Measurements from ENCODE around the gene MINDY4. TPM values are rescaled to one million over a fixed set of nuclear protein-coding genes. Genes with fewer than 3 reads are reported as not detected.
A peak's percentile ranks its signal among the peaks of the same experiment; 100 is the strongest.

MINDY4 gene
- total RNA-seq, 1 donor: 13.2 TPM

DNA sequence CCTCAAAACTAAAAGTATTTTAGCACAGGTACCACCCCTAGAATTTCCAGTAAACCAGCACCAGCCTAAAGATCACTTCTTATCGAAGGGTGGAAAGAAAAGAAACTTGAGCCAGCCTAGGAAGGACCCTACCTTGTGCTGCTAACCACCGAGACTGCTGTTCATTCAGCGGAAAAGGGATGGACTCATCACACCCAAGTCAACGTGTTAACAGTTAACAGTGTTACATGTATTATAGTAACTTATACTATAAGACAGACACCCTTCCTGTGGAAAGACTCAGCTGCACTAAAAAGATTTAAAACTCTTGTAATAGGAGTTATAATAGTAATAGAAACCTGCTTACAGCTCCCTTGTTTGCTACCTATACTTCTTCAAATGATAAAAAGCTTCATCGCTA is 39.8 kb downstream of the MINDY4 start:
- DNase-seq (ENCODE audit: low read depth): no peak
- TF ChIP-seq, protein P1, sequence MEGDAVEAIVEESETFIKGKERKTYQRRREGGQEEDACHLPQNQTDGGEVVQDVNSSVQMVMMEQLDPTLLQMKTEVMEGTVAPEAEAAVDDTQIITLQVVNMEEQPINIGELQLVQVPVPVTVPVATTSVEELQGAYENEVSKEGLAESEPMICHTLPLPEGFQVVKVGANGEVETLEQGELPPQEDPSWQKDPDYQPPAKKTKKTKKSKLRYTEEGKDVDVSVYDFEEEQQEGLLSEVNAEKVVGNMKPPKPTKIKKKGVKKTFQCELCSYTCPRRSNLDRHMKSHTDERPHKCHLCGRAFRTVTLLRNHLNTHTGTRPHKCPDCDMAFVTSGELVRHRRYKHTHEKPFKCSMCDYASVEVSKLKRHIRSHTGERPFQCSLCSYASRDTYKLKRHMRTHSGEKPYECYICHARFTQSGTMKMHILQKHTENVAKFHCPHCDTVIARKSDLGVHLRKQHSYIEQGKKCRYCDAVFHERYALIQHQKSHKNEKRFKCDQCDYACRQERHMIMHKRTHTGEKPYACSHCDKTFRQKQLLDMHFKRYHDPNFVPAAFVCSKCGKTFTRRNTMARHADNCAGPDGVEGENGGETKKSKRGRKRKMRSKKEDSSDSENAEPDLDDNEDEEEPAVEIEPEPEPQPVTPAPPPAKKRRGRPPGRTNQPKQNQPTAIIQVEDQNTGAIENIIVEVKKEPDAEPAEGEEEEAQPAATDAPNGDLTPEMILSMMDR (IDR thresholded peaks at IDR 0.05; ENCODE audit: insufficient read depth, low read length): no peak
- no peak overlapping the region for H3K4me3 ChIP-seq (ENCODE audit: low read depth, low read length)

DNA sequence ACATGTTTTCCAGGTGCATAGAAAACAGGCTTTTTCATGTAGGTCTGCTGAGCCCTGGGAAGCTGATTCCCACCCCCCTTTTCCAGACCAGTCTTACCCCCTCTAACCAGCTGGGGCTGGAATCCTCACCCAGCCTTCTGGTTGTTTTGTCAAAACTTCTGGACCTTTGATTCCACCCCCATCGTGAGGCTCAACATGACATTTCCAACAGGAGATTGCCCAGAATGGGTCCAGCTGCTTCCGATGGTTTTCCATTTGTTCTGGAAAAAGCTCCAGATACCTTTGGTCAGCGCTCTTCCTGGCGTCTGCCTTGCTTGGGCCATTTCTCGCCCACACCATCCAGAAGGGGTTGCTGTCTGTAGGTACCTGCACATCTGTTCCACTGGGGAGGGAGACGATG is 41.5 kb downstream of the MINDY4 start:
- TF ChIP-seq, protein P1 (IDR thresholded peaks at IDR 0.05; ENCODE audit: insufficient read depth, low read length): no peak
- DNase-seq (ENCODE audit: low read depth): no peak
- no peak overlapping the region for H3K4me3 ChIP-seq (ENCODE audit: low read depth, low read length)

DNA sequence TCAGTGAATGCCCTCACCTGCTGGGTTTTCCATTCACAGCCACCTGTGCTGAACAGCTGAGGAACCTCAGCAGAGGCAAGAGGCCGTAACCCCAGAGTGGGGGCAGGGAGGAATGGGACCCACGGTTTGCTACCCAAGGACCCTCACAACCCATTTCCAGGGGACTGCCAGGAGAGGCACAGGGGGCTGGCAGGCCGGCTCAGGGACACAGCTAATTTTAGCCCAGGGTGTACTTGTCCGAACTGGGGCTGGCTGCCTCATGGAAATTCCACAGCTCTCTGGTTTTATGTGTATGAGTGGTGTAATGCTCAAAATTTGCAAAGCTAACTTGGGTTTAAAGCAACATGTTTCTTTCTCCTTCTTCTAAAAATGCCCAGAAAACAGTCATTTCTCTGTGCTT is 42.2 kb downstream of the MINDY4 start:
- TF ChIP-seq, protein P1 (IDR thresholded peaks at IDR 0.05; ENCODE audit: insufficient read depth, low read length): no peak
- H3K4me3 ChIP-seq (ENCODE audit: low read depth, low read length): no peak overlapping the region
- DNase-seq (ENCODE audit: low read depth): no peak

DNA sequence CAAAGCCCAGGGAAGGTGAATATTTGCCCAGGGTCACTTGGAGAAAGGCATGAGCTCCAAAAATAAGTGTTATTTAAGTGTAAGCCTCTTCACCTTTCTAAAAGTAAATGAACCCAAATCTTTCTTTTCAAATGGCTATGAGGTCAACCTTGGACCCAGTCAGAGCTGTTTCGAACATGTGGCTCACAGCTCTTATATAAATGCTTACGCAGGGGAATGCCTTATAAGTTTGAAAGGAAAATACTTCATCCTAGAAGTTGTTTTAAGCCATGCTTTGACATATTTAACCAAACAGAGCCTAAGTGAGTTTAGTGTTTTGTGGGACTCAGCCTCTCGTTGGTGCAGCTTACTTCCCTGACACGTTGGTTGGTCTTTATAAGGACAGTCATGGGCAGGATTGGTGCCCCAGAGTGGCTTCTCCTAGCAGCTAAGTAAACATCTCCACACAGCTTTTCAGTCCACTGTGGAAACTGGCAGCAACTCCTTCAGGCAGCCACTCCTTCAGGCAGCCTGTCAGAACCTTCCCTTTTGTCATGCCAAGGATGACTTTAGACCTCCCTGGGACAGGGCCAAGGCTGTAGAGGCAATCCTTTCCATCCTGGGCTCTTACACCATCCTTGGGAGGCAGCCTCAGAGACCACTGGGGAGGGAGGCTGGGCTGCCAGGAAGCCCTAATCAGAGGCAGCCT is 43.6 kb downstream of the MINDY4 start:
- DNase-seq (ENCODE audit: low read depth): peak; percentile 50

DNA sequence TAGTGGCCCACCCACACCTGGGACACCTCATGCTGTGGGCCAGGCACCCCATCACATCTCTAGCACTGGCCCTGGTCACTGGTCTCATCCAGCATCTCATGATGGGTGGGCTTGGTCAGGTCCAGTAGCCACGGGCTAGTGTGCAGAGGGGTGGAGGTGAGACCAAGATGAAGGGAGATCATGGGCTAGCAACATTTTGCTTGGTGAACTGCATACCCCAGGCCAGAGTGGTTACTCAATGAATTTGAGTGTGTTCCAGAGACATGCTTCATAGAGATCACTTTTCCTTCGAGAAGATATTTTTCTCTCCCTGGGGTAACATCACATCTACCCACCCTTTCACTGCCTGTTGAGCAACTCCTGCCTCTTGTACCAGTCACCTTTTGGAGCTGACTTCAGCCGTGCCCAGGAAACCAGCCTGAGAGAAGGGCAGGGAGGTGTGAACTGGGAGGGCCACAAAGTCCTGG is 44.2 kb downstream of the MINDY4 start:
- TF ChIP-seq, protein P1 (IDR thresholded peaks at IDR 0.05; ENCODE audit: insufficient read depth, low read length): no peak
- no peak overlapping the region for H3K4me3 ChIP-seq (ENCODE audit: low read depth, low read length)
- peak; percentile 36 for DNase-seq (ENCODE audit: low read depth)

More for the DNA sequence above, 43.6 kb downstream of the MINDY4 start:
- H3K4me3 ChIP-seq (ENCODE audit: low read depth, low read length): no peak overlapping the region
- TF ChIP-seq, protein P1 (IDR thresholded peaks at IDR 0.05; ENCODE audit: insufficient read depth, low read length): no peak

DNA sequence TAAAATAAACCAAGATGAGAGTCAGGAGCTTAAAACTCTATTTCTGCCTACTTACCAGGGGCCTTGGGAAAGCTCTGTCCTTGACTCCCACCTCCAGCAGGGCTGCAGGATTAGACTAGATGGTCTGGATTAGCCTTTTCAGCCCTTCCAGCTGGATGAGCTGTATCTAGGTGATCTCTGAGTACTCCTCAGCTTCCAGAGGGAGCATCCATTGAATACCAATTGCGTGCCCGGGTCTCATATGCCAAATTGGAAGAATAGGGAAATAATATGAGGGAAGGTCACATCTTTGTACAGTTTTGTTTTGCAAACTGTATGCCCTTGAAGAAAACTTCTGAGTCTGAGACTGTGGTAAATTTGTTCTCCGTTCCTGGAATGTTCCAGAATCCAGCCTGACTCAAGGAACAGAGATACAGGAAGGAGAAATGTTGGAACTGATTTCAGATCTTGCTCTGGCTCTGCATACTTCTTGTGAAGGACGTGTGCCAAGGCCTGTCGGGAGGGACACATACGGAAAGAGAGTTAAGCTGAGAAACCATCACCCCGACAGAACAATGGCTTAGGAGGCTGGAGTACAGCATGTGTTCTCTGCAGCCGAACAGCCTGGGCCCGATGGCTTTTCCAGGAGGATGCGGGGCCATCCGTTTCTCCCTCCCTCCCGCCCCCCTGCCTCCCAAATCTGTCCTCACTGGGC is 44.9 kb downstream of the MINDY4 start:
- TF ChIP-seq, protein P1 (IDR thresholded peaks at IDR 0.05; ENCODE audit: insufficient read depth, low read length): no peak
- DNase-seq (ENCODE audit: low read depth): peak; percentile 71
- no peak overlapping the region for H3K4me3 ChIP-seq (ENCODE audit: low read depth, low read length)
